Right cardiac atrium (tissue), 5 donors: ENCODE data around the gene KDM7A. TPM values are rescaled to one million over a fixed set of nuclear protein-coding genes. Genes with fewer than 3 reads are reported as not detected.

Experiments used
- ATAC-seq, 2 donors: fragments of 200-7000 bp; cut with Tn5 transposase; one replicate each; pipeline versions ENCODE4 v1.8.0 to v1.9.1; 2020; ENCODE audit warnings: moderate library complexity in 2 of 2, mild to moderate bottlenecking in 1 of 2
- DNase-seq, 3 donors: peaks; one replicate each; pipeline ENCODE4 v3.0.0-alpha.2; 2020
- H3K27ac ChIP-seq: one replicate; pipeline ENCODE4 v1.5.1; 2013; ENCODE audit warnings: mild to moderate bottlenecking, low read length, control low read depth, moderate library complexity
- H3K27me3 ChIP-seq: one replicate; pipeline ENCODE4 v1.6.1; 2013; ENCODE audit not compliant: control insufficient read depth, insufficient read depth
- H3K4me1 ChIP-seq: one replicate; pipeline ENCODE4 v1.6.1; 2013; ENCODE audit warnings: low read length; ENCODE audit not compliant: control insufficient read depth, insufficient read depth
- H3K4me3 ChIP-seq: one replicate; pipeline ENCODE4 v1.5.1; 2013; ENCODE audit warnings: low read length, control low read depth
- H3K9me3 ChIP-seq: one replicate; pipeline ENCODE4 v1.6.1; 2013; ENCODE audit warnings: low read length; ENCODE audit not compliant: control insufficient read depth
- WGBS: extraction: QIAGEN DNeasy Blood & Tissue Kit; methylation state at CpG from one replicate; pipeline ENCODE4 v1.1.7; 2013; 5-methylcytosine and 5-hydroxymethylcytosine counted together
- intact Hi-C, 4 donors: fragments of 100-400 bp; cut with DNase I; formaldehyde crosslinking; loops; one replicate each; pipeline versions ENCODE4 v1.11.0 to v1.14.0; 2022 to 2023
- polyA plus RNA-seq: library from polyadenylated mRNA; stranded (reverse); fragments of 200-250 nt; gene quantifications from one replicate; pipeline ENCODE4 v1.2.3, GENCODE V29; 2013
- total RNA-seq, 4 donors: library from RNA; stranded (reverse); fragmentation: NEBNext Ultra II Directional; extraction: Animal tissue kit (Norgen Biotek cat#: 25700); gene quantifications; one replicate each; pipeline ENCODE4 v1.2.1, GENCODE V29; 2021
- donor health status: healthy with polysubstance abuse.
- donor health status: DM: no; HTN: yes; CAD: no.
- donor health status: DM: no; HTN: no; CAD: no.
- donor health status: DM: no; HTN: yes; CAD: no; lungs with severe emphysema.
- donor health status: DM: yes; HTN: yes; CAD: no.

Gene KDM7A
- total and polyA plus RNA-seq, 5 donors, result 4.5 to 14.8 (median 12.0) TPM

- ATAC-seq, result peak; percentile 93 to 97
- Histone ChIP-seq H3K27ac (no peak overlapping the region), H3K4me3 (no peak overlapping the region), H3K27me3 (no peaks in the 10 kb centered on the region), H3K4me1 (peaks cover 1% of the 10 kb centered on the region), H3K9me3 (no peaks in the 10 kb centered on the region)
- 79% methylated on average over 15 of the region's 15 CpGs for WGBS
- intact Hi-C loops, result no loop called here
- peak; percentile 71 to 76 (median 74) for DNase-seq
These were observed 23.5 kb upstream of the KDM7A start for GRCh38 chr7:140200061-140200989.

GRCh38 chr7:140197938-140198337 is 21.2 kb upstream of the KDM7A start:
- Histone ChIP-seq H3K27ac (no peak overlapping the region), H3K27me3 (no peaks in the 10 kb centered on the region), H3K9me3 (no peaks in the 10 kb centered on the region), H3K4me1 (peaks cover 1% of the 10 kb centered on the region), H3K4me3 (no peak overlapping the region)
- no peak for DNase-seq
- 83% methylated on average over 2 of the region's 2 CpGs for WGBS
- no peak for ATAC-seq
- intact Hi-C loops, result no loop called here

- Histone ChIP-seq H3K9me3 (no peaks in the 10 kb centered on the region), H3K4me1 (peaks cover 1% of the 10 kb centered on the region), H3K27ac (no peak overlapping the region), H3K4me3 (no peak overlapping the region), H3K27me3 (no peaks in the 10 kb centered on the region)
- ATAC-seq (no peak), DNase-seq (no peak)
- intact Hi-C loops, result no loop called here
- WGBS, result 85% methylated on average over 9 of the region's 9 CpGs
These were observed 20.6 kb upstream of the KDM7A start for GRCh38 chr7:140197218-140197890.

GRCh38 chr7:140196361-140197217 is 19.8 kb upstream of the KDM7A start:
- H3K9me3 ChIP-seq, result no peaks in the 10 kb centered on the region
- DNase-seq (peak; percentile 49 to 69 (median 60)), ATAC-seq (peak; percentile 27 to 42)
- H3K27ac ChIP-seq, result no peak overlapping the region
- H3K27me3 ChIP-seq, result no peaks in the 10 kb centered on the region
- WGBS, result 54% methylated on average over 10 of the region's 10 CpGs
- intact Hi-C loops, result no loop called here
- no peak overlapping the region for H3K4me3 ChIP-seq
- H3K4me1 ChIP-seq, result peaks cover 1% of the 10 kb centered on the region

GRCh38 chr7:140195859-140196258 is 19.1 kb upstream of the KDM7A start:
- no peak for DNase-seq
- H3K4me1 ChIP-seq, result peaks cover 1% of the 10 kb centered on the region
- 88% methylated on average over 1 of the region's 1 CpG for WGBS
- no peak overlapping the region for H3K27ac ChIP-seq
- no peak overlapping the region for H3K4me3 ChIP-seq
- no peaks in the 10 kb centered on the region for H3K27me3 ChIP-seq
- intact Hi-C loops, result no loop called here
- ATAC-seq, result no peak
- no peaks in the 10 kb centered on the region for H3K9me3 ChIP-seq

- no peak for ATAC-seq
- intact Hi-C loops, result no loop called here
- Histone ChIP-seq H3K4me3 (no peak overlapping the region), H3K27me3 (no peaks in the 10 kb centered on the region), H3K4me1 (no peaks in the 10 kb centered on the region), H3K9me3 (no peaks in the 10 kb centered on the region), H3K27ac (no peak overlapping the region)
- DNase-seq, result no peak
These were observed 15.8 kb upstream of the KDM7A start for GRCh38 chr7:140192620-140193019.

GRCh38 chr7:140192176-140192575 is 15.4 kb upstream of the KDM7A start:
- 78% methylated on average over 3 of the region's 3 CpGs for WGBS
- DNase-seq, result no peak
- ATAC-seq, result no peak
- Histone ChIP-seq H3K4me1 (no peaks in the 10 kb centered on the region), H3K9me3 (no peaks in the 10 kb centered on the region), H3K4me3 (no peak overlapping the region), H3K27me3 (no peaks in the 10 kb centered on the region), H3K27ac (no peak overlapping the region)
- intact Hi-C loops, result no loop called here

- Histone ChIP-seq H3K4me1 (no peaks in the 10 kb centered on the region), H3K27ac (no peak overlapping the region), H3K4me3 (no peak overlapping the region), H3K27me3 (no peaks in the 10 kb centered on the region), H3K9me3 (no peaks in the 10 kb centered on the region)
- intact Hi-C loops, result no loop called here
- DNase-seq (no peak), ATAC-seq (no peak)
These were observed 13.8 kb upstream of the KDM7A start for GRCh38 chr7:140190588-140190987.

- Histone ChIP-seq H3K27ac (no peak overlapping the region), H3K9me3 (no peaks in the 10 kb centered on the region), H3K27me3 (no peaks in the 10 kb centered on the region), H3K4me3 (no peak overlapping the region), H3K4me1 (no peaks in the 10 kb centered on the region)
- 79% methylated on average over 2 of the region's 2 CpGs for WGBS
- intact Hi-C loops, result no loop called here
- no peak for DNase-seq
- peak in 1 of 2 donors; percentile 29 for ATAC-seq
These were observed 13.1 kb upstream of the KDM7A start for GRCh38 chr7:140189917-140190316.

- DNase-seq (no peak), ATAC-seq (no peak)
- no peak overlapping the region for H3K4me3 ChIP-seq
- 67% methylated on average over 4 of the region's 4 CpGs for WGBS
- H3K4me1 ChIP-seq, result no peaks in the 10 kb centered on the region
- intact Hi-C loops, result no loop called here
- H3K27ac ChIP-seq, result no peak overlapping the region
- no peaks in the 10 kb centered on the region for H3K9me3 ChIP-seq
- no peaks in the 10 kb centered on the region for H3K27me3 ChIP-seq
These were observed 6.1 kb upstream of the KDM7A start for GRCh38 chr7:140182917-140183316.

GRCh38 chr7:140179339-140179738 is 2.6 kb upstream of the KDM7A start:
- ATAC-seq (no peak), DNase-seq (no peak)
- Histone ChIP-seq H3K4me3 (no peak overlapping the region), H3K27me3 (no peaks in the 10 kb centered on the region), H3K27ac (no peak overlapping the region), H3K9me3 (no peaks in the 10 kb centered on the region), H3K4me1 (no peaks in the 10 kb centered on the region)
- WGBS, result 92% methylated on average over 5 of the region's 5 CpGs
- intact Hi-C loops, result loop anchor here (5.0 to 10.0 kb wide), 3 partner anchors 138 to 155 kb away; no protein-coding TSS in a partner anchor
